ENCODE results near the gene ME2. TPM values are rescaled to one million over a fixed set of nuclear protein-coding genes. Genes with fewer than 3 reads are reported as not detected.
A peak's percentile ranks its signal among the peaks of the same experiment; 100 is the strongest.

Gene ME2
- total RNA-seq, 2 donors from 2014 or later = 38.3 to 59.4 TPM

DNA sequence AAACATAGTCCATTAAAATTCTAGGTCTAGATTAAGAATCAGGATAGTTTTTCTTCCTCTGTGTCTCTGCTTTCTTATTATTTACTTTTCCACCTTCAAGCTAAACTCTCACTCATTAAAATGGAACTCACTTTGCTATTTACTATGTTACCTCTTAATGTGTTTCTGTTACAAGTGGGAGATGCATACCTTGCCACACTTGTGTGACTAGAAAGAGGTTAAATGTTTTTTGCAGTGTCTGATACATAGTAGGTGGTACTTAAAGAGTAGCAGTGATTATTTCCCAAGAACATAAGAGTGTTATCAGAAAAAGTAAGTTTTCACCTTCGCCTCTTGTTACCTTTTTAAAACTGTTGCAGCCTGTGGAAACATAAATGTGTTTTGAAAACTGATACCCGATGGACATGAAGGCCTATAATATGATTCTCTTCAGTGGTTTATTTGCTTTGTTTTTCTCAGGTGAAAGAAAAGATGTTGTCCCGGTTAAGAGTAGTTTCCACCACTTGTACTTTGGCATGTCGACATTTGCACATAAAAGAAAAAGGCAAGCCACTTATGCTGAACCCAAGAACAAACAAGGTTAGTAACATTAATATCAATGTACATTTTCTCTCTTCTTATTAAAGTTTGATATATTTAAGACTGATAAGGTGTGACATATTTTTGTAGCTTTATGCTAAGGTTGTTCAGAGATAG is 16.6 kb downstream of the ME2 start:
- H3K27ac ChIP-seq = no peak overlapping the region
- no peak for DNase-seq (ENCODE audit: low spot score)
- H3K4me1 ChIP-seq (replicated peaks) = no peaks in the 10 kb centered on the region
- no peaks in the 10 kb centered on the region for H3K27me3 ChIP-seq (replicated peaks; ENCODE audit: insufficient read depth)
- intact Hi-C loops (cut with DNase I) = no loop called here
- no peak overlapping the region for H3K4me3 ChIP-seq
- H3K9me3 ChIP-seq = no peaks in the 10 kb centered on the region
- WGBS = 70% methylated on average over 4 of the region's 4 CpGs
- no peaks in the 10 kb centered on the region for H3K36me3 ChIP-seq
- TF ChIP-seq, protein P1, sequence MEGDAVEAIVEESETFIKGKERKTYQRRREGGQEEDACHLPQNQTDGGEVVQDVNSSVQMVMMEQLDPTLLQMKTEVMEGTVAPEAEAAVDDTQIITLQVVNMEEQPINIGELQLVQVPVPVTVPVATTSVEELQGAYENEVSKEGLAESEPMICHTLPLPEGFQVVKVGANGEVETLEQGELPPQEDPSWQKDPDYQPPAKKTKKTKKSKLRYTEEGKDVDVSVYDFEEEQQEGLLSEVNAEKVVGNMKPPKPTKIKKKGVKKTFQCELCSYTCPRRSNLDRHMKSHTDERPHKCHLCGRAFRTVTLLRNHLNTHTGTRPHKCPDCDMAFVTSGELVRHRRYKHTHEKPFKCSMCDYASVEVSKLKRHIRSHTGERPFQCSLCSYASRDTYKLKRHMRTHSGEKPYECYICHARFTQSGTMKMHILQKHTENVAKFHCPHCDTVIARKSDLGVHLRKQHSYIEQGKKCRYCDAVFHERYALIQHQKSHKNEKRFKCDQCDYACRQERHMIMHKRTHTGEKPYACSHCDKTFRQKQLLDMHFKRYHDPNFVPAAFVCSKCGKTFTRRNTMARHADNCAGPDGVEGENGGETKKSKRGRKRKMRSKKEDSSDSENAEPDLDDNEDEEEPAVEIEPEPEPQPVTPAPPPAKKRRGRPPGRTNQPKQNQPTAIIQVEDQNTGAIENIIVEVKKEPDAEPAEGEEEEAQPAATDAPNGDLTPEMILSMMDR (IDR thresholded peaks at IDR 0.05) = no peak

DNA sequence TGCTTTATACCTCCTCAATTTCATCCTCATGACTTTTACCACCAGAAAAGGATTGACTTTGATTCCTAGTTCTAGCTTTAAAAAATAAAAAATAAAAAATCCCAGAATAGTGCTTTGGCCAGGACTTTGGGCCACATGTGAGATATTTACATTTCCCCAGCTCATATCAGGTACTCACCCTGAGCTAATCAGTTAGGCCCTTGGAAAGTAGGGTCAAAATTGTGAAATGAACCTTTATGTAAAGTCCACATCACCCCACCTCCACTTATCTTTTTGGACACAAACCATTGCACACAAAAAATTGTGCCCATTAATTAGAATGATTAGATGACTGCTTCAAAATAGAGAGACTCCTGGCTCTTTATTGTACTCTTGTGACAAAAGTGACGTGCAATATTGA is 17.2 kb downstream of the ME2 start:
- 61% methylated on average over 1 of the region's 1 CpG for WGBS
- TF ChIP-seq POLR2AphosphoS5 (IDR thresholded peaks at IDR 0.05) (no peak), POLR2A (IDR thresholded peaks at IDR 0.05) (no peak)
- TF ChIP-seq, protein P1 (IDR thresholded peaks at IDR 0.05) = no peak

DNA sequence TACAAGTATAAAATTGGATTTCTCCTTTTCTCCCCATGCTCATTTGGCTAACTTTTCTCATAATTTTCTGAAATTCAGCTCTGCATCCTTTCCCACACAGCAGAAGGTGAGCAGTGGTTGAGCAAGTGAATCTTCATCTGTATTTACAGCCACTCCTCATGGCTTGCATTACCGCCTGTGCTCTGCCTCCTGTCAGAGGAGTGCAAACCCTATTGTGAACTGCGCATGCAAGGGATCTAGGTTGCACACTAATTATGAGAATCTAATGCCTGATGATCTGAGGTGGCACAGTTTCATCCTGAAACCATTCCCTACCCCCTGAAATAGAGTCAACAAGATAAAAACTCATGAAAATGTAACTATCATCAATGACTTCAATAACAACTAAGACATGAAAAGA is 20.0 kb downstream of the ME2 start:
- WGBS = 97% methylated on average over 2 of the region's 2 CpGs
- Histone ChIP-seq H3K4me3 (no peak overlapping the region), H3K9me3 (no peaks in the 10 kb centered on the region), H3K4me1 (replicated peaks) (no peaks in the 10 kb centered on the region), H3K27me3 (replicated peaks; ENCODE audit: insufficient read depth) (no peaks in the 10 kb centered on the region), H3K27ac (no peak overlapping the region), H3K36me3 (no peaks in the 10 kb centered on the region)
- intact Hi-C loops (cut with DNase I) = no loop called here
- no peak for DNase-seq (ENCODE audit: low spot score)
- TF ChIP-seq POLR2A (IDR thresholded peaks at IDR 0.05) (no peak), POLR2AphosphoS5 (IDR thresholded peaks at IDR 0.05) (no peak)
- TF ChIP-seq, protein P1 (IDR thresholded peaks at IDR 0.05) = no peak

More for the DNA sequence above, 17.2 kb downstream of the ME2 start:
- H3K9me3 ChIP-seq = no peaks in the 10 kb centered on the region
- no peaks in the 10 kb centered on the region for H3K4me1 ChIP-seq (replicated peaks)
- H3K4me3 ChIP-seq = no peak overlapping the region
- intact Hi-C loops (cut with DNase I) = no loop called here
- H3K27me3 ChIP-seq (replicated peaks; ENCODE audit: insufficient read depth) = no peaks in the 10 kb centered on the region
- no peak overlapping the region for H3K27ac ChIP-seq
- no peak for DNase-seq (ENCODE audit: low spot score)
- no peaks in the 10 kb centered on the region for H3K36me3 ChIP-seq

DNA sequence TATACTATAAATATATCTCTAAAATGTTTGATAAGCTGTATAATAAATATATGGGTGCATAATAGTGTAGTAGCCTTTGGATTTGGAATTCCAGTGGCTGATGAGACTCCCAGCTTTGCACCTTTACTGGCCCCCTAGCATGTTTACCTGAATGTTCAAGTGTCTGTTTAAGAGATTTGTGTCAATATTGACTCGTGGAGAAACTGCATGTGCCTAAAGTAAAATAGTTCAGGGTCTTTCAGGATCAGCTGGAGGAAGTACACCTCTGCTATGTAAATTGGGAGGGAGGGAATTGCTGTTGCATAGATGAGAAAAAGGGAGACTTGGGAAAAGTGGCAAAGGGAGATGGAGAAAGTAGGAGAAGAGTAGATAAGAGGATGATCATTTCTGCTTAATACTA is 23.9 kb downstream of the ME2 start:
- 30% methylated on average over 1 of the region's 1 CpG for WGBS
- Histone ChIP-seq H3K27ac (no peak overlapping the region), H3K27me3 (replicated peaks; ENCODE audit: insufficient read depth) (no peaks in the 10 kb centered on the region), H3K4me1 (replicated peaks) (no peaks in the 10 kb centered on the region), H3K9me3 (no peaks in the 10 kb centered on the region), H3K36me3 (no peaks in the 10 kb centered on the region), H3K4me3 (no peak overlapping the region)
- TF ChIP-seq POLR2A (IDR thresholded peaks at IDR 0.05) = no peak
- peak; percentile 14 for TF ChIP-seq POLR2AphosphoS5 (IDR thresholded peaks at IDR 0.05)
- no peak for DNase-seq (ENCODE audit: low spot score)
- intact Hi-C loops (cut with DNase I) = no loop called here

DNA sequence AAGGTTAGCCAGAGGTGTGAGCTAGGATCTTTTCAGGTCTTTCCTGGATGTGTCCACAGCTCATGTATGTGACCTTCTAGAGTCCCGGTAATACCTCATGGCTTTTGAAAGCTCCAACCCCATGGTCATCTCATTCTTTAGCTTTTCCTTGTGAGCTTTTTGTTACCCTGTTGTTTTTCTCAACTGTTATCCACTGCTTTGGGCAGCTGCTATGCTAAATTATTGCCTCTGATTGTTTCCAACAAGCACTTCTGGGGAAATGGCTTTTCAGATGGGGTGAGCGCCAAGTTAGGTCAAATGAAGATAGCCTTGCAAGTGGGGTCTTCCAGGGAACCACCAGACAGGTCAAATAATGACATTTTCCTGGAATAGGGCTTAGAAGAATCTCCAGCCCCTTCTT is 27.9 kb downstream of the ME2 start:
- no peak overlapping the region for H3K4me3 ChIP-seq
- no peaks in the 10 kb centered on the region for H3K9me3 ChIP-seq
- no peak overlapping the region for H3K27ac ChIP-seq
- intact Hi-C loops (cut with DNase I) = no loop called here
- no peaks in the 10 kb centered on the region for H3K27me3 ChIP-seq (replicated peaks; ENCODE audit: insufficient read depth)
- H3K36me3 ChIP-seq = no peaks in the 10 kb centered on the region
- TF ChIP-seq, protein P1 (IDR thresholded peaks at IDR 0.05) = no peak
- TF ChIP-seq POLR2AphosphoS5 (IDR thresholded peaks at IDR 0.05) (no peak), POLR2A (IDR thresholded peaks at IDR 0.05) (no peak)
- 100% methylated on average over 2 of the region's 2 CpGs for WGBS
- H3K4me1 ChIP-seq (replicated peaks) = no peaks in the 10 kb centered on the region
- DNase-seq (ENCODE audit: low spot score) = no peak
